K562 (cell line): ENCODE data around the gene ANO4. TPM values are rescaled to one million over a fixed set of nuclear protein-coding genes. Genes with fewer than 3 reads are reported as not detected.

Experiments
- ATAC-seq: fragments of 200-7000 bp; cut with Tn5 transposase; 3 replicates; pipeline ENCODE4 v1.9.1; 2020; ENCODE audit warnings: moderate library complexity
- BruUV-seq: library from RNA; stranded (reverse); fragments of 400-500 nt; replicated peaks from 2 replicates; lab custom pipeline; 2021; lab: Mats Ljungman, UMichigan
- CTCF ChIA-PET: fragments of 300-600 bp; formaldehyde crosslinking; extraction: SDS; loops from one replicate; lab custom pipeline; 2021; ENCODE audit warnings: low intra/inter-chr PET ratio; lab: Yijun Ruan, JAX
- POLR2A ChIA-PET: fragments of 300-600, 350-650 bp; sonication (Branson Sonifier 250); formaldehyde crosslinking; extraction: SDS; loops from one replicate; lab custom pipeline; 2021; ENCODE audit warnings: antibody characterized with exemption, inconsistent platforms; lab: Yijun Ruan, JAX
- DNase-seq, 4 experiments: peaks; one replicate each; pipeline versions ENCODE4 v3.0.0 to v3.0.0-alpha.2; 2011 to 2018; ENCODE audit warnings: low spot score in 3 of 4, mixed read lengths in 3 of 4; ENCODE audit errors: extremely low read depth in 1 of 4
- FAIRE-seq: peaks from 2 replicates; lab custom pipeline; 2011; peaks lifted over from hg19 to GRCh38; lab: Jason Lieb, UNC
- H2AFZ ChIP-seq: 2 replicates; pipeline ENCODE4 v1.6.0; 2011; ENCODE audit warnings: low read depth, low read length, control low read depth, inconsistent platforms
- H3K27ac ChIP-seq: fragments of 200-600 bp; 3 replicates; pipeline ENCODE4 v1.8.0; 2011; ENCODE audit warnings: low read depth, mild to moderate bottlenecking, control low read depth, inconsistent platforms, low read length, moderate library complexity, mixed read lengths; ENCODE audit errors: extremely low read depth
- H3K27me3 ChIP-seq, 2 experiments: fragments of 300-600 bp in 1 of 2; 2 replicates in 1 of 2; 3 replicates in 1 of 2; pipeline versions ENCODE4 v1.6.0 to v1.8.0; 2011; ENCODE audit warnings: inconsistent platforms in 2 of 2, low read length in 2 of 2, mild to moderate bottlenecking in 1 of 2, mixed read lengths in 1 of 2, moderate library complexity in 1 of 2; ENCODE audit not compliant: control insufficient read depth in 2 of 2, insufficient read depth in 2 of 2
- H3K36me3 ChIP-seq: fragments of 300-600 bp; 3 replicates; pipeline ENCODE4 v1.8.0; 2011; ENCODE audit warnings: mild to moderate bottlenecking, low read length, inconsistent platforms; ENCODE audit not compliant: control insufficient read depth, insufficient read depth
- H3K4me1 ChIP-seq, 2 experiments: fragments of 200-600 bp in 1 of 2; replicated peaks in 1 of 2; 2 replicates in 1 of 2; 3 replicates in 1 of 2; pipeline versions ENCODE4 v1.5.1 to v1.8.0; 2011; ENCODE audit warnings: inconsistent platforms in 2 of 2, low read length in 2 of 2, mild to moderate bottlenecking in 1 of 2, mixed read lengths in 1 of 2, moderate library complexity in 1 of 2; ENCODE audit not compliant: control insufficient read depth in 2 of 2, insufficient read depth in 2 of 2
- H3K4me2 ChIP-seq: 2 replicates; pipeline ENCODE4 v1.6.1; 2011; ENCODE audit warnings: low read length, control low read depth, inconsistent platforms, mixed read lengths; ENCODE audit not compliant: insufficient read depth
- H3K4me3 ChIP-seq: fragments of 200-600 bp; sonication (generic), shearing (Covaris generic); 2 replicates; pipeline ENCODE4 v1.5.1; 2016; ENCODE audit warnings: control low read depth, inconsistent platforms
- H3K79me2 ChIP-seq: fragments of 200-600 bp; 3 replicates; pipeline ENCODE4 v1.8.0; 2011; ENCODE audit warnings: low read length, inconsistent platforms; ENCODE audit not compliant: control insufficient read depth, insufficient read depth
- H3K9ac ChIP-seq, 2 experiments: 2 replicates each; pipeline versions ENCODE4 v1.6.0 to v1.6.1; 2011; ENCODE audit warnings: low read depth in 2 of 2, low read length in 2 of 2, control low read depth in 1 of 2, inconsistent platforms in 1 of 2, mild to moderate bottlenecking in 1 of 2, mixed read lengths in 1 of 2; ENCODE audit not compliant: insufficient read depth in 1 of 2
- H3K9me1 ChIP-seq: one replicate; pipeline ENCODE4 v1.6.0; 2011; ENCODE audit warnings: inconsistent platforms, mild to moderate bottlenecking, low read length, moderate library complexity; ENCODE audit not compliant: control insufficient read depth, insufficient read depth
- H3K9me3 ChIP-seq: replicated peaks from 2 replicates; pipeline ENCODE4 v1.5.1; 2011; ENCODE audit warnings: low read depth, low read length, inconsistent platforms; ENCODE audit not compliant: control insufficient read depth, insufficient read depth
- H4K20me1 ChIP-seq: replicated peaks from 2 replicates; pipeline ENCODE4 v1.6.1; 2011; ENCODE audit warnings: low read length, inconsistent platforms, mixed read lengths; ENCODE audit not compliant: control insufficient read depth, insufficient read depth
- SMARCC2 ChIP-seq: fragments of 450-650 bp; IDR thresholded peaks from 2 replicates; pipeline ENCODE4 v1.6.1; 2017; ENCODE audit warnings: antibody characterized with exemption, moderate library complexity, mild to moderate bottlenecking, low read depth
- TCFL5 ChIP-seq: fragments of 250-450 bp; sonication (Bioruptor Pico); conservative IDR thresholded peaks from 2 replicates; pipeline ENCODE4 v1.6.1; 2021; ENCODE audit warnings: mild to moderate bottlenecking, moderate library complexity, matching md5 sums
- ZSCAN32 ChIP-seq: fragments of 450-650 bp; formaldehyde crosslinking; IDR thresholded peaks from 2 replicates; pipeline ENCODE4 v1.4.0; 2020; ENCODE audit warnings: mild to moderate bottlenecking, moderate library complexity
- WGBS: fragments of 100-300 bp; shearing (Covaris generic); methylation state at CpG from one replicate; pipeline ENCODE4 v1.1.6; 2016; ENCODE audit warnings: low coverage, mixed read lengths; ENCODE audit not compliant: insufficient coverage; ENCODE audit errors: missing lambda C conversion rate; 5-methylcytosine and 5-hydroxymethylcytosine counted together
- in situ Hi-C: fragments of 300-500 bp; cut with MboI; formaldehyde crosslinking; loops from 4 replicates; pipeline ENCODE4 v1.15.0; 2018; ENCODE audit warnings: inconsistent platforms, mixed read lengths
- intact Hi-C: fragments of 100-400 bp; cut with micrococcal nuclease; formaldehyde crosslinking; loops from 2 replicates; pipeline ENCODE4 v1.14.2; 2022
- polyA plus RNA-seq, 8 experiments: library from polyadenylated mRNA; depleted of rRNA in 4 of 8; stranded (reverse) in 5 of 8; unstranded in 3 of 8; fragments of >200 nt; fragmentation: Nextera tagmentation in 2 of 8; fragmentation: Illumina TruSeq in 1 of 8; extraction: Ambion mirVana in 2 of 8; extraction: Trizol in 1 of 8; gene quantifications; 2 replicates each; pipeline versions ENCODE4 v1.2.1 to v1.2.3, GENCODE V29; 2011 to 2014; ENCODE audit warnings: inconsistent platforms in 1 of 8, missing spikeins in 1 of 8
- total RNA-seq, 7 experiments: library from RNA; depleted of rRNA in 6 of 7; stranded (reverse); fragments of >200 nt in 6 of 7; fragmentation: Illumina TruSeq in 2 of 7; extraction: Trizol in 2 of 7; gene quantifications; 2 replicates each; pipeline versions ENCODE4 v1.2.1 to v1.2.3, GENCODE V29; 2011 to 2021; ENCODE audit warnings: low replicate concordance in 1 of 7

The ANO4 gene
- total and polyA plus RNA-seq, 9 of the 15 experiments (the other 6 are each of a cell fraction or from before 2014, with no cell fraction given), result not detected

GRCh38 chr12:100851637-100852036, 57.1 kb downstream of the ANO4 start:
- Histone ChIP-seq H3K4me1 (no peaks in the 10 kb centered on the region), H3K79me2 (no peaks in the 10 kb centered on the region), H3K9ac (no peak overlapping the region), H4K20me1 (no peaks in the 10 kb centered on the region), H3K4me3 (no peak overlapping the region), H3K4me2 (no peak overlapping the region), H2AFZ (no peak overlapping the region), H3K27ac (no peak overlapping the region), H3K36me3 (no peaks in the 10 kb centered on the region), H3K27me3 (no peaks in the 10 kb centered on the region), H3K9me3 (no peaks in the 10 kb centered on the region), H3K9me1 (no peaks in the 10 kb centered on the region)
- in situ Hi-C loops (no loop called here), intact Hi-C loops (no loop called here)
- no peak for TF ChIP-seq ZSCAN32 (CRISPR knock-in tag)
- DNase-seq (no peak), ATAC-seq (no peak), FAIRE-seq (no peak)
- 0% methylated on average over 3 of the region's 3 CpGs for WGBS
- BruUV-seq, result no TSS peak
- ChIA-PET CTCF (no interaction called here), POLR2A (no interaction called here)

GRCh38 chr12:100857418-100857817, 62.8 kb downstream of the ANO4 start:
- in situ Hi-C loops, result no loop called here

More at GRCh38 chr12:100857418-100857817, 62.8 kb downstream of the ANO4 start:
- Histone ChIP-seq H3K9ac (no peak overlapping the region), H3K79me2 (no peaks in the 10 kb centered on the region), H2AFZ (no peak overlapping the region), H3K27ac (no peak overlapping the region), H3K4me1 (no peaks in the 10 kb centered on the region), H3K27me3 (no peaks in the 10 kb centered on the region), H3K4me3 (no peak overlapping the region), H3K9me1 (no peaks in the 10 kb centered on the region), H3K36me3 (no peaks in the 10 kb centered on the region), H3K4me2 (no peak overlapping the region), H4K20me1 (no peaks in the 10 kb centered on the region), H3K9me3 (no peaks in the 10 kb centered on the region)
- ChIA-PET CTCF (no interaction called here), POLR2A (no interaction called here)
- FAIRE-seq (no peak), DNase-seq (no peak), ATAC-seq (no peak)
- intact Hi-C loops, result no loop called here
- no peak for TF ChIP-seq SMARCC2
- TF ChIP-seq TCFL5, result no peak
- no TSS peak for BruUV-seq
- 0% methylated on average over 4 of the region's 4 CpGs for WGBS
